IMR-90 (cell line): Measurements from ENCODE around the gene PCDH1.

ENCODE experiments used
- MAFK ChIP-seq: IDR thresholded peaks from 2 replicates; pipeline ENCODE4 v1.6.1; 2012; ENCODE audit warnings: low read depth, low read length, improper control_type of control experiment
- POLR2A ChIP-seq: IDR thresholded peaks from 2 replicates; pipeline ENCODE4 v1.6.1; 2012; ENCODE audit warnings: mild to moderate bottlenecking, low read depth, low read length
- RFX5 ChIP-seq: IDR thresholded peaks from 2 replicates; pipeline ENCODE4 v1.8.0; 2012; ENCODE audit warnings: low read depth, mild to moderate bottlenecking, low read length, moderate library complexity
- TF ChIP-seq, protein P1 (sequence below): conservative IDR thresholded peaks from 2 replicates; pipeline ENCODE4 v1.5.1; 2012; ENCODE audit warnings: mild to moderate bottlenecking, low read depth, low read length, improper control_type of control experiment

GRCh38 chr5:141898448-141899049, 20.3 kb upstream of the PCDH1 start:
- TF ChIP-seq, protein P1, sequence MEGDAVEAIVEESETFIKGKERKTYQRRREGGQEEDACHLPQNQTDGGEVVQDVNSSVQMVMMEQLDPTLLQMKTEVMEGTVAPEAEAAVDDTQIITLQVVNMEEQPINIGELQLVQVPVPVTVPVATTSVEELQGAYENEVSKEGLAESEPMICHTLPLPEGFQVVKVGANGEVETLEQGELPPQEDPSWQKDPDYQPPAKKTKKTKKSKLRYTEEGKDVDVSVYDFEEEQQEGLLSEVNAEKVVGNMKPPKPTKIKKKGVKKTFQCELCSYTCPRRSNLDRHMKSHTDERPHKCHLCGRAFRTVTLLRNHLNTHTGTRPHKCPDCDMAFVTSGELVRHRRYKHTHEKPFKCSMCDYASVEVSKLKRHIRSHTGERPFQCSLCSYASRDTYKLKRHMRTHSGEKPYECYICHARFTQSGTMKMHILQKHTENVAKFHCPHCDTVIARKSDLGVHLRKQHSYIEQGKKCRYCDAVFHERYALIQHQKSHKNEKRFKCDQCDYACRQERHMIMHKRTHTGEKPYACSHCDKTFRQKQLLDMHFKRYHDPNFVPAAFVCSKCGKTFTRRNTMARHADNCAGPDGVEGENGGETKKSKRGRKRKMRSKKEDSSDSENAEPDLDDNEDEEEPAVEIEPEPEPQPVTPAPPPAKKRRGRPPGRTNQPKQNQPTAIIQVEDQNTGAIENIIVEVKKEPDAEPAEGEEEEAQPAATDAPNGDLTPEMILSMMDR, result no peak
- no peak for TF ChIP-seq RFX5
- no peak for TF ChIP-seq POLR2A
- no peak for TF ChIP-seq MAFK
